Memory B cell (primary cell): Measurements from ENCODE around the gene KCNC2.
"Not testable (repeated sequence)": the region's sequence is repeated elsewhere in the genome, so short reads cannot be mapped to it uniquely, and the experiment has no call there.

Source experiments
- ATAC-seq: fragments of 150-1000 bp; cut with Tn5 transposase; 2 replicates; pipeline ENCODE4 v1.10.0; 2021; ENCODE audit warnings: low read depth, mild to moderate bottlenecking, moderate library complexity
- DNase-seq, 2 donors: peaks; one replicate each; pipeline ENCODE4 v3.0.0; 2022; ENCODE audit warnings: low spot score in 2 of 2
- H3K27ac Mint-ChIP-seq: one replicate; pipeline ENCODE4 v1.8.0; 2022; ENCODE audit warnings: mild to moderate bottlenecking, moderate library complexity, mixed read lengths
- H3K27me3 Mint-ChIP-seq: one replicate; pipeline ENCODE4 v1.8.0; 2022; ENCODE audit warnings: mixed read lengths
- H3K36me3 Mint-ChIP-seq: one replicate; pipeline ENCODE4 v1.8.0; 2022; ENCODE audit warnings: mild to moderate bottlenecking, mixed read lengths
- H3K4me1 Mint-ChIP-seq: one replicate; pipeline ENCODE4 v1.8.0; 2022; ENCODE audit warnings: mixed read lengths
- H3K4me3 Mint-ChIP-seq: one replicate; pipeline ENCODE4 v1.8.0; 2022; ENCODE audit warnings: mild to moderate bottlenecking, moderate library complexity, mixed read lengths
- H3K9me3 Mint-ChIP-seq: one replicate; pipeline ENCODE4 v1.8.0; 2022; ENCODE audit warnings: mixed read lengths

The KCNC2 gene

DNA sequence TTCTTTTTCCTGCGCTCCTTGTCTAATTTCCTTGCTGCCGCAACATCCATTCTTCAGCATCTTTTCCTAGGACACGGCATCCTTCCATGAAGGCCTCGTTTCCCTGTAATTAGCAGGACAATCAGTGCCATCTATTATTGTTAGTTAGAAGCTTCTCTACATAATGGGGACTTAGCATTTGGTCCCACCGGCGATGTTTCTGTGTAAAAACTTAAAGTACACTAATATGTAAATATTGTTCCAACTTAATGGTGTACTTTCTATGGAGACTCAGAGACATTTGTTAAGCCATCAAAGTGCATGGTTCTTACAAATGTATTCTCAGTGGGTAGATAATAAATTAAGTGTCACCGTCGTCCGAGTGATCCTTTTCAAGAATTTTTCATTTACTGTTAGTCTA, 17.4 kb downstream of the KCNC2 start:
- Mint-ChIP-seq H3K4me3 (no peak overlapping the region), H3K36me3 (no peaks in the 10 kb centered on the region), H3K9me3 (peaks cover 1% of the 10 kb centered on the region), H3K27me3 (no peaks in the 10 kb centered on the region), H3K4me1 (no peaks in the 10 kb centered on the region), H3K27ac (no peak overlapping the region)
- no peak for DNase-seq
- no peak for ATAC-seq

DNA sequence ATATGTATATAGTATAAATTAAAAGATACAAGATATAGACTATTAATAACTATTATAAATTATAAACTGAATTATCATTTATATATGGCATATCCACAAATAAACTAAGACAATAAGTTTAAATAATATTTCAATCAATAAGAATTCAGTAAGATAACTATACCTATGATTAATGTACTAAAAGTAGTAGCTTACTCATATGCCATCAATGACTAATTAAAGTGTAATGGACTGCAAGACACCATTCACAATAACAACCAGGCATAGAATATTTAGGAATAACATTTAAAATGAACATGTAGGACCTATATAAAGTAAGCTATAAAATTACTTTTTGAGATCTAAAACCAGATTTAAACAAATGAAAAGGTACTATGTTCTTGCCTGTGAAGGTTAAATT, 18.8 kb downstream of the KCNC2 start:
- H3K4me1 Mint-ChIP-seq, result no peaks in the 10 kb centered on the region
- no peak for DNase-seq
- H3K36me3 Mint-ChIP-seq, result no peaks in the 10 kb centered on the region
- no peak for ATAC-seq
- no peak overlapping the region for H3K4me3 Mint-ChIP-seq
- H3K9me3 Mint-ChIP-seq, result no peaks in the 10 kb centered on the region
- no peak overlapping the region for H3K27ac Mint-ChIP-seq
- H3K27me3 Mint-ChIP-seq, result no peaks in the 10 kb centered on the region

DNA sequence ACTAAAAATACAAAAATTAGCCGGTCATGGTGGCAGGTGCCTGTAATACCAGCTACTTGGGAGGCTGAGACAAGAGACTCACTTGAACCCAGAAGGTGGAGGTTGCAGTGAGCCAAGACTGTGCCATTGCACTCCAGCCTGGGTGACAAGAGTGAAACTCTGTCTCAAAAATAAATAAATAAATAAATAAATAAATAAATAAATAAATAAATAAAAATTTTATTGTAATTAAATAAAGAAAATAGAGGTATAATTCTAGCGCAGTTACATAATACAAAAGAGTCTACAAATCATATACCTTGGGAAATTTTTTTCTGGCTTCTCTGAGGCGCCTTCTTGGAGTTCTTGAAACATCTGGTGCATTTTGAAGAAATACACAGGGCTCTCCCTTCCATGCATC, 23.8 kb downstream of the KCNC2 start:
- not testable (repeated sequence) for H3K27ac Mint-ChIP-seq, ATAC-seq, DNase-seq, H3K27me3 Mint-ChIP-seq, H3K9me3 Mint-ChIP-seq, H3K4me1 Mint-ChIP-seq, H3K4me3 Mint-ChIP-seq, H3K36me3 Mint-ChIP-seq

DNA sequence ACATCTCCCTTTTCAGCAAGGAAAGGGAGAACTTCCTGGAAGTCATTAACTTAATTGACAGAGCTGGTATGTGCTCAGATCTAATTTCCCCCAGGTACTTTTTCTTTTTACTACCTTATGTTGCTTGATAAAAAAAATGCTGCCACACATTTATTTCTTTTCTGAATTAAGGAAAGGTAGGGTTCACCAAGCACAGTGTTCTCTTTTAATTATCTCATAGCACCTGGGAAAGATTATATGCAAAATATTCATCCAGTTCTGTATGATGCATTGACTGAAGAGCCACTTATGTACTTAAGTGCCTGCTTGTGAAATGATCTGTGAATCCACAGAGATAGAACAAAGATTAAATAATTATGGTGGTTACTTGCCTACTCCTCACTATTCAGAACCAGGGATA, 25.1 kb downstream of the KCNC2 start:
- H3K36me3 Mint-ChIP-seq, result no peaks in the 10 kb centered on the region
- H3K27me3 Mint-ChIP-seq, result no peaks in the 10 kb centered on the region
- H3K4me3 Mint-ChIP-seq, result no peak overlapping the region
- no peak overlapping the region for H3K27ac Mint-ChIP-seq
- no peak for DNase-seq
- H3K9me3 Mint-ChIP-seq, result no peaks in the 10 kb centered on the region
- ATAC-seq, result no peak
- no peaks in the 10 kb centered on the region for H3K4me1 Mint-ChIP-seq

DNA sequence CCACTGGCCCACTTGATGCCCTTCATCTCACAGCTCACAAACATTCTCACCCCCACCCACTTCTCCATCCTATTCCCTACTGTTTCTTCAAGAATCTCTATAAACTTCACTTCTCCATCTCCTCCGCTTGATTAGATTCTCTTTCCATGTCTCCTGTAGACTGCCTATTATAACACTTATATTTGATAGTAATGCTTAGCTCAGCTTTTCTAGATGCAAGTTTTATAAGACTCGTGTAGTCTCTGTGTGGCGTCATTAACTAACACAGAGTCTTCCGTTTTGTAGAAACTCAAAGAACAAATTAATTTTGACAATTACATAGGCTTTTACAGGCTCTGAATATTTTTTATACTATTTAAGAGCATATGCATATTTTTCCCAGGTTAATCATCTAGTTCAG, 25.7 kb downstream of the KCNC2 start:
- no peak for DNase-seq
- ATAC-seq, result no peak
- no peaks in the 10 kb centered on the region for H3K36me3 Mint-ChIP-seq
- no peak overlapping the region for H3K27ac Mint-ChIP-seq
- no peak overlapping the region for H3K4me3 Mint-ChIP-seq
- no peaks in the 10 kb centered on the region for H3K4me1 Mint-ChIP-seq
- H3K9me3 Mint-ChIP-seq, result no peaks in the 10 kb centered on the region
- H3K27me3 Mint-ChIP-seq, result no peaks in the 10 kb centered on the region

DNA sequence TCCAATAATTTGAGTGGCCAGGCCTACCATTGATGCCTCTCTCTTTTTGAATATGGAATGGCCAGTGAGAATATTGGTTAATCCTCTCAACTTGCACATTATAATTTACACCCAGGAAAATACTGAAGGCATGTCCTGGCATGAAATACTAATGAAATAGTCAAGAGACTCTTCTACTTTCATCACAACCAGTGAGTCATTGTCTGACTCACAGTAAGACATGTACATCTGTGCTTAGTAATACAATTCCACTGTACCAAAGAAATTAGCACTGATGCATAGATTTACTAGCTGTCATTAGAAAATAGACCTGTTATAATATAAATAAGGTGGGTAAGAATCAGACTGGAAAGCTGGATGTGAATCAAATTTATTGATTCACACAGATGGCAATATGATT, 31.6 kb downstream of the KCNC2 start:
- H3K27me3 Mint-ChIP-seq, result no peaks in the 10 kb centered on the region
- no peaks in the 10 kb centered on the region for H3K36me3 Mint-ChIP-seq
- no peaks in the 10 kb centered on the region for H3K4me1 Mint-ChIP-seq
- H3K9me3 Mint-ChIP-seq, result peaks cover 2% of the 10 kb centered on the region
- DNase-seq, result no peak
- no peak for ATAC-seq
- no peak overlapping the region for H3K27ac Mint-ChIP-seq
- H3K4me3 Mint-ChIP-seq, result no peak overlapping the region

DNA sequence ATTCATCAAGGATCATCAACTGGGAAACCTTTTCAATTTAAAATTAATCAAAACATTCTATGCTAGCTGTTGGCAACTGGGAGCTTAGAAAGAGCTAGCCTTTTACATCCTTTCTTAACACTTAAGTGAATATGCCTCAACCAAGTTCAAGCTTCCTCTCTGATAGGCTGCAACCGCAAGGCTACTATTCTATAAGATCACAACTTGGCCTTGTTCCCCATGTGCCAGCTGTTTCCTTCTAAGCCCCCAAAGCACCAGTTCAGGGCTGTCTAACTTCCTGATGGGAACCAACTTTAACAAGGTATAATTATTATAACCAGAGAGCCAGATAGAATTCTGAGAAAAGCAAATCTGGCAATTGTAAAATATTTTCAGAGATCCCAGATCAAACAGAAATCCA, 37.0 kb downstream of the KCNC2 start:
- no peaks in the 10 kb centered on the region for H3K27me3 Mint-ChIP-seq
- no peaks in the 10 kb centered on the region for H3K36me3 Mint-ChIP-seq
- no peak overlapping the region for H3K27ac Mint-ChIP-seq
- no peaks in the 10 kb centered on the region for H3K4me1 Mint-ChIP-seq
- no peak for ATAC-seq
- no peak for DNase-seq
- peaks cover 2% of the 10 kb centered on the region for H3K9me3 Mint-ChIP-seq
- H3K4me3 Mint-ChIP-seq, result no peak overlapping the region

DNA sequence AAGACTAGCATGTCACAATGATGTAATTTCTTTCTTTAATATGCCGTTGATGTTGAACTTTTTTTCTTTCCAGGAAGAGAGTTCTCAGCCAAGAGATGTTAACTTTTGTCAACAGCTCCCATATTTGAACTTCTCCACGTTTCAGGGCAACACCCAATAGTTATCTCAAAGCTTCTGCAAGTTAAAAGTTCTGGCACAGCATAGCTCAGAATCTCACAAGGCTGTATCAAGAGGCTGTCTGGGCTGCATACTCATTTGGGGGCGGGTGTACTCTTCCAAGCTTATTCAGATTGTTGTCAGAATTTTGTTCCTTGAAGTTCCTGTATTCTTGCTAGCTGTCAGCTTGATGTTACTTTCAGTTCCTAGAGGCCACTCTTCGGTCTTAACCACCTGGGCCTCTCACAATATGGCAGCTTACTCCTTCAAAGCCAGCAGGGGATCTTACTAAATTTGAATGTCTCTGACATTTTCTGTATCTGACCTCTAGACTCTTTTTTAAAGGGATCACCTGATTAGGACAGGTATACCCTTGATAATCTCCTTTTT, 38.9 kb downstream of the KCNC2 start:
- Mint-ChIP-seq H3K36me3 (no peaks in the 10 kb centered on the region), H3K4me3 (no peak overlapping the region), H3K27ac (no peak overlapping the region), H3K9me3 (no peaks in the 10 kb centered on the region), H3K4me1 (no peaks in the 10 kb centered on the region), H3K27me3 (no peaks in the 10 kb centered on the region)
- ATAC-seq (no peak), DNase-seq (no peak)

DNA sequence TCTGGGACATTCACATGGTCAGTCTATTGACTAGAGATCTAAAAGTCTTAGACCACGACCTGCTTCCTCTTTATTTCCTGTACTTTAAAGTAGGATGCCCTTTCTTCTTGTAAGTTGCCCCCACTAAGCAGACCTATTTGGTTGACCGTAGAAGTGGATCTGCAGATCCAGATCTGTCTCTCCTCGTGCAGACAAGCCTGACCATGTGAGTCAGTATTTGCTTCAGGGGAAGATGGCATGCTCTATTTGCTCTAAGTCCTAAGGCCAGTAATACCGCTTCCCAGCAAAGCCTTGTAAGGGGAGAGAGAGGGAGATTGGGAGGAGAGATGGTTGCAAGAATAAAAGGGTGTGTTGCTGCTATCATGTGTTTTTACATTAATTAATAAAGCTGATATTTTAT, 46.8 kb downstream of the KCNC2 start:
- DNase-seq, result no peak
- H3K36me3 Mint-ChIP-seq, result no peaks in the 10 kb centered on the region
- H3K27ac Mint-ChIP-seq, result no peak overlapping the region
- no peaks in the 10 kb centered on the region for H3K9me3 Mint-ChIP-seq
- no peak for ATAC-seq
- no peaks in the 10 kb centered on the region for H3K4me1 Mint-ChIP-seq
- no peak overlapping the region for H3K4me3 Mint-ChIP-seq
- no peaks in the 10 kb centered on the region for H3K27me3 Mint-ChIP-seq

DNA sequence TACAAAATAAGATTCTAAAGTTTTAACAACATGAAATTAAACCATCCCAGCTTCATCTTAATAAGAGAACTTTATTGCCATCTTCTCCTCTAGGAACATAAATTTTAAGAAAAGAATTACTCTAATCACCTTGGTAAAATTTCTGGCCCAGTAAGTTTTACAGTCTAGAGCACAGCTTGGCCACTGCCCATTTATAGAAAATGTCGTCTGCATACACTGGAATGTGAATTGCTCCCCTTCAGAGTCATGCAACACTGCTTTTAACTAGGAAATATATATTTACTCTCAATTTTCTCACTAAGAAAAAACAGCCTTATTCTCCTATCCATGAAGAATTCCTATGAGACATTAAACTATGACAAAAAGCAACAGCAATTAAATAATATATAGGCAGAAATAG, 48.2 kb downstream of the KCNC2 start:
- no peak overlapping the region for H3K4me3 Mint-ChIP-seq
- H3K36me3 Mint-ChIP-seq, result no peaks in the 10 kb centered on the region
- H3K27me3 Mint-ChIP-seq, result no peaks in the 10 kb centered on the region
- no peaks in the 10 kb centered on the region for H3K9me3 Mint-ChIP-seq
- DNase-seq, result no peak
- ATAC-seq, result no peak
- H3K4me1 Mint-ChIP-seq, result no peaks in the 10 kb centered on the region
- H3K27ac Mint-ChIP-seq, result no peak overlapping the region

DNA sequence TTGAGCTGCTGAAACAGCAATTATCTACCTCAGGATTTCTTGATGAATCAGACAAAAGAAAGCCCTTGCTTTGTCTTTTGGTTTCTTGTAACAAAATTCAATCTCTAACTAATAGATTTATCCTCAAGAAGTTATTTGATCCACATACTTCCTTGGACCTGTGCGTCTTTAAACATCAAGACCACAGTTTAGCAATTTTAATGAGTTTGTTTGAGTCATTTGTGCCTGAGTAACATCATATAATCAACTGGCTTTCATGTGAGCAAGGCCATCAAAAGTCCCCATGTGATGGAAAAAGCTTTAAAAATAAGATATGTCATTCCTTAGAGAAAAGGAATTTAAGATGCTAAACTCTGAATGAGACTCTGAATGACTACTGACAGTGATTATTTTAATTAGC, 52.3 kb downstream of the KCNC2 start:
- Mint-ChIP-seq H3K27ac (no peak overlapping the region), H3K4me1 (no peaks in the 10 kb centered on the region), H3K4me3 (no peak overlapping the region), H3K27me3 (no peaks in the 10 kb centered on the region), H3K36me3 (no peaks in the 10 kb centered on the region), H3K9me3 (no peaks in the 10 kb centered on the region)
- DNase-seq (no peak), ATAC-seq (no peak)

DNA sequence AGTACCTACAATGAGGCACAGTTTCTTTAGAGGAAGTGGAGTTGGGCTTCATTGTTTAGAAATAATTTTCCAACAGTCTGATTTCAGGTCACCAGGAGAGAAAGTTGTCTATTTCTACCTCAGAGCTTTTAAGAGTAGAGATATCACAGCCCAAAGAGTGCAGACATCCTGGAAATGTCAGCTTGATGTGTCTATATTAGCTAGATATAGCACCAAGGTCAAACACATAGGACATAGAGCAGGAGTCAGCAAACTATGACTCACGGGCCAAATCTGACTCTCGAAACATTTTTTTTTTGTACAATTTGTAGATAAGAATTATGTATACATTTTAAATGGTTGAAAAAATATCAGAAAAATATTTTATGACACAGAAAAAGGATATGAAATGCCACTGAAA, 53.7 kb downstream of the KCNC2 start:
- Mint-ChIP-seq H3K27ac (no peak overlapping the region), H3K4me3 (no peak overlapping the region), H3K9me3 (no peaks in the 10 kb centered on the region), H3K27me3 (no peaks in the 10 kb centered on the region), H3K36me3 (no peaks in the 10 kb centered on the region), H3K4me1 (no peaks in the 10 kb centered on the region)
- no peak for DNase-seq
- ATAC-seq, result no peak

DNA sequence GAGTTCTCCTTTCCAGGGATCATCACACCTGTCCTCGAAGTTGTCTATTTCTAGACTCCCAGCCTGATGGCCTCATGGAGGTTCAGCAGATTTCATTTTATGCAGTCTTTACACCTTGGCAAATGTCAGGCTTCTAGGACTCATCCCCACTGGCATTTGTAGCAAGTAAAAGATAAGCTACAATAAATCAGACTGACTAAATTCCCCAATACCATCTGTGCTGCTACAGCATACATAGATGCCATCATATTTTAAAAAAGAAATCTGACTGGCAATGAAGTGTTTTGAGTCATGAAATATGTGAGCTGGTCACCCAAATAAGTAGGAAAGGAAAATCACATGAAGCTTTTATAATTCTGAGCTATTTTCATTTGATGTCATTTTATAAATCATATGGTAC, 55.3 kb downstream of the KCNC2 start:
- H3K36me3 Mint-ChIP-seq, result no peaks in the 10 kb centered on the region
- H3K9me3 Mint-ChIP-seq, result no peaks in the 10 kb centered on the region
- ATAC-seq (no peak), DNase-seq (no peak)
- H3K27ac Mint-ChIP-seq, result no peak overlapping the region
- no peaks in the 10 kb centered on the region for H3K27me3 Mint-ChIP-seq
- no peaks in the 10 kb centered on the region for H3K4me1 Mint-ChIP-seq
- H3K4me3 Mint-ChIP-seq, result no peak overlapping the region

DNA sequence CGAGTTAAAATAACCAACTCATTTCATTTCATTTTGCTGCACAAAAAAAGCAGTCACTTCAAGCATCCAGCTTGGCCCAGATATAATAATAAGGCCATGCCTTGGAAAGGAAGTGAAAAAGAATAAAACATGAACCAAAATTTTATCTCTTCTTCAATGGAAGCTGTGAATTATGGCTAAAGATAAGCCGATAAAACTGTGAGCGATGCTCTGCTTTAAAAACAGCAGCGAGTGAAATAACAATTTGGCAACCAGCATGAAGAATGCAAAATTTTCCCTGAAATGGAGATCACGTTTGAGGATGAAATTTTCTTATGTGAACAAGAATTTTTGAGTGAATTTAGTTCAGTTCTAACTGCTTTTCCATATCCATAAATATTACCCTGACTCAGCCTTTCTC, 70.4 kb downstream of the KCNC2 start:
- no peaks in the 10 kb centered on the region for H3K27me3 Mint-ChIP-seq
- no peaks in the 10 kb centered on the region for H3K4me1 Mint-ChIP-seq
- H3K4me3 Mint-ChIP-seq, result no peak overlapping the region
- H3K27ac Mint-ChIP-seq, result no peak overlapping the region
- no peaks in the 10 kb centered on the region for H3K36me3 Mint-ChIP-seq
- DNase-seq (no peak), ATAC-seq (no peak)
- H3K9me3 Mint-ChIP-seq, result peaks cover 1% of the 10 kb centered on the region

DNA sequence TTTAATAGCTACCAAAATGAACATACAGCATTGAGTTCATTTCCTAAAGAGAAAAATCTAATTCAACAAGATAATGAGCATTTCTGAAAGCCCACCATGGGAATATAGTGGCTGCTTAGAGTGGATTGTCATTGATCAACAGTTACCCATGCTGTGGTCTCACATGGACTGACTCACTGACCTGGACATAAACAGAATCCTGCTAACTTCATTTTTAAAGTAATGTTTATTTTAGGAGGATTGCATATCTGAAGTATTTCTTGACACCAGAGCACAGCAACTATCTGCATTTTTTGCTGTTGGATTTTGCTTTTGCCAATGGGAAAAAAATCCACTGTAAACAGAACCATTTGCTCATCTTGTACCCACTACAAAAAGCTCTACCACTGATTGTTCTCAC, 71.7 kb downstream of the KCNC2 start:
- no peaks in the 10 kb centered on the region for H3K27me3 Mint-ChIP-seq
- ATAC-seq (no peak), DNase-seq (no peak)
- peaks cover 2% of the 10 kb centered on the region for H3K9me3 Mint-ChIP-seq
- no peak overlapping the region for H3K4me3 Mint-ChIP-seq
- no peaks in the 10 kb centered on the region for H3K36me3 Mint-ChIP-seq
- no peak overlapping the region for H3K27ac Mint-ChIP-seq
- H3K4me1 Mint-ChIP-seq, result no peaks in the 10 kb centered on the region

DNA sequence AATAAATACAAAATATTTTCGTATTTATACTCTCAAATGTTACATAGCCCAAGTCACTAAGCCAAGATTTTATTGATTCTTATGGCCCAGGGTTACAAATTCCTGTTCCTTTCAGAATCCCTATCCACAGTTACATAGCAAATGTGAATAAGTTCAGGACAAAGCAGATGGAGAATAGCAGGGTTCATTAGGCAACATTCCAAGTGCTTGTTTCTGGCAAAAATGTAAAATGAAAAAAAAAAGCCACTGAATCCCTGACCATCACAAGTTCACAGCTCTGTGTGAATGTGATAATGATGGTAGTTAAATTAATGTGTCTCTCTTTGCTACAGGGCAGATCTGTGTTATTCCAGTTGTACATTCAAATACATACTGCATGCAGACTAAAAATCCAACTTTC, 74.6 kb downstream of the KCNC2 start:
- H3K4me3 Mint-ChIP-seq, result no peak overlapping the region
- no peak overlapping the region for H3K27ac Mint-ChIP-seq
- no peaks in the 10 kb centered on the region for H3K27me3 Mint-ChIP-seq
- H3K36me3 Mint-ChIP-seq, result no peaks in the 10 kb centered on the region
- peaks cover 1% of the 10 kb centered on the region for H3K9me3 Mint-ChIP-seq
- ATAC-seq (no peak), DNase-seq (no peak)
- H3K4me1 Mint-ChIP-seq, result no peaks in the 10 kb centered on the region
